Vagina (tissue), 2 donors: ENCODE results near the gene ATXN1.

ENCODE experiments used
- POLR2A ChIP-seq, 2 donors: fragments of 450-650 bp; IDR thresholded peaks; one replicate each; pipeline ENCODE4 v1.6.1; 2017; ENCODE audit warnings: antibody characterized with exemption in 2 of 2, mild to moderate bottlenecking in 2 of 2, moderate library complexity in 2 of 2
- TF ChIP-seq, protein P1 (sequence below), 3 experiments: fragments of 450-650 bp in 2 of 3; fragments of 200-600 bp in 1 of 3; sonication (generic) in 1 of 3; IDR thresholded peaks; one replicate each; pipeline ENCODE4 v1.5.1; 2017 to 2019; ENCODE audit warnings: antibody characterized with exemption in 3 of 3, mild to moderate bottlenecking in 2 of 3, moderate library complexity in 2 of 3

DNA sequence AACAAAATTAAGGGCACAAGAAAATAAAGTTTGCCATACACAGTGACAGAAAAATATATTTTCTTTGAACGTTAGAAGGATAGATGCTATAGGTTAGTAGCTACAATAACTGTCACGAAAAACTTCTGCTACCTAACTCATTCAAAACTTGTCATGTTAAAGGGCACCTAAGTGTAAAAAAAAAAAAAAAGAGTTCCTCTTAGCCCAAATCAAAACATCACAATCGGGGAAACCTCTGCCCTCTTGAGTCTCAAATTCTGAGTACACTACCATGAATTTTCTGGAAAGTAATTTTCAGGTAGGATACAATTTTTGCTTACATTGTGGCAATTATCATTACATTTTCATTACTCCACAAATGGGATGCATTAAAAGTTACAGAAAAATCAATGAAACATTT is 5.7 kb downstream of the ATXN1 start:
- TF ChIP-seq, protein P1, sequence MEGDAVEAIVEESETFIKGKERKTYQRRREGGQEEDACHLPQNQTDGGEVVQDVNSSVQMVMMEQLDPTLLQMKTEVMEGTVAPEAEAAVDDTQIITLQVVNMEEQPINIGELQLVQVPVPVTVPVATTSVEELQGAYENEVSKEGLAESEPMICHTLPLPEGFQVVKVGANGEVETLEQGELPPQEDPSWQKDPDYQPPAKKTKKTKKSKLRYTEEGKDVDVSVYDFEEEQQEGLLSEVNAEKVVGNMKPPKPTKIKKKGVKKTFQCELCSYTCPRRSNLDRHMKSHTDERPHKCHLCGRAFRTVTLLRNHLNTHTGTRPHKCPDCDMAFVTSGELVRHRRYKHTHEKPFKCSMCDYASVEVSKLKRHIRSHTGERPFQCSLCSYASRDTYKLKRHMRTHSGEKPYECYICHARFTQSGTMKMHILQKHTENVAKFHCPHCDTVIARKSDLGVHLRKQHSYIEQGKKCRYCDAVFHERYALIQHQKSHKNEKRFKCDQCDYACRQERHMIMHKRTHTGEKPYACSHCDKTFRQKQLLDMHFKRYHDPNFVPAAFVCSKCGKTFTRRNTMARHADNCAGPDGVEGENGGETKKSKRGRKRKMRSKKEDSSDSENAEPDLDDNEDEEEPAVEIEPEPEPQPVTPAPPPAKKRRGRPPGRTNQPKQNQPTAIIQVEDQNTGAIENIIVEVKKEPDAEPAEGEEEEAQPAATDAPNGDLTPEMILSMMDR (IDR thresholded peaks at IDR 0.05), result no peak
- TF ChIP-seq POLR2A (IDR thresholded peaks at IDR 0.05), result no peak
